ENCODE data around the gene SCAF11.
"Not testable (repeated sequence)": the region's sequence is repeated elsewhere in the genome, so short reads cannot be mapped to it uniquely, and the experiment has no call there.

- not testable (repeated sequence) for TF ChIP-seq POLR2A, CTCF (IDR thresholded peaks at IDR 0.05)
Measured at GRCh38 chr12:46018712-46019111, 28.3 kb upstream of the SCAF11 start.

Data from heart left ventricle (tissue), 13 donors.